Iris pigment epithelial cell (primary cell): ENCODE results near the gene GPR161.

Experiments used
- DNase-seq: peaks from one replicate; pipeline ENCODE4 v3.0.0-alpha.2; 2011; ENCODE audit warnings: low read depth

Gene GPR161

GRCh38 chr1:168031627-168032026, 105.1 kb downstream of the GPR161 start:
- DNase-seq = no peak

DNA sequence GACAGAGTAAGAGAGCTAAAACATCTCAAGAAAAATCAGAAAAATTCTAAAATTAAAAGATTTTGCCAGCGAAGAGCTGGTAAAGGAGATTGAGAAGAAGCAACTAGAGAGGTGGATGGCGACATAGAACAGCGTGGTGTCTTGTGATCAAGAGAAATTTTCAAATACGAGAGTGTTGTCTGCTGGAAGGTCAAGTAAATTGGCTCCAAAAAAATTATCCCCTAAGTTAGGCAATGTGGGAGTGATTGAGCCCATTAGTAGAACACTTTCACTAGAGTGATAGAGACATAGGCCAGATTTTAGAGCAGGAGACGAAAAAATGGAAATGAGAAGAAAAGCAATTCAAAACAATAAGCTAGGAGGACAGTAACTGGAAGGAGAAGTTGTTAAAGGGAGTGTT, 105.5 kb downstream of the GPR161 start:
- DNase-seq = no peak
